HEK293 (cell line): Measurements from ENCODE around the gene COL9A1.

ENCODE experiments used
- CTCF ChIP-seq: fragments of 450-650 bp; formaldehyde crosslinking; IDR thresholded peaks from 2 replicates; pipeline ENCODE4 v1.5.1; 2016; ENCODE audit warnings: missing biosample characterization, missing genetic modification characterization
- GLI4 ChIP-seq: fragments of 450-650 bp; formaldehyde crosslinking; IDR thresholded peaks from 2 replicates; pipeline ENCODE4 v1.5.1; 2016; ENCODE audit warnings: missing biosample characterization, missing genetic modification characterization
- MEIS1 ChIP-seq: sonication (generic); formaldehyde crosslinking; IDR thresholded peaks from 2 replicates; pipeline ENCODE4 v1.8.1; 2022; ENCODE audit warnings: missing genetic modification reagents, mild to moderate bottlenecking, borderline replicate concordance
- PBX3 ChIP-seq: sonication (generic); formaldehyde crosslinking; IDR thresholded peaks from 2 replicates; pipeline ENCODE4 v1.8.1; 2022; ENCODE audit warnings: mild to moderate bottlenecking, moderate library complexity, missing genetic modification reagents
- PRDM10 ChIP-seq: fragments of 450-650 bp; formaldehyde crosslinking; IDR thresholded peaks from 2 replicates; pipeline ENCODE4 v1.5.1; 2016; ENCODE audit warnings: missing biosample characterization, missing genetic modification characterization
- REST ChIP-seq: fragments of 450-650 bp; formaldehyde crosslinking; IDR thresholded peaks from 2 replicates; pipeline ENCODE4 v1.5.1; 2016; ENCODE audit warnings: missing biosample characterization, missing genetic modification characterization
- SALL2 ChIP-seq: fragments of 450-650 bp; formaldehyde crosslinking; IDR thresholded peaks from 2 replicates; pipeline ENCODE4 v1.5.0; 2017; ENCODE audit warnings: missing biosample characterization, mild to moderate bottlenecking, missing genetic modification characterization, borderline replicate concordance
- ZNF121 ChIP-seq: fragments of 450-650 bp; formaldehyde crosslinking; IDR thresholded peaks from 2 replicates; pipeline ENCODE4 v1.5.1; 2016; ENCODE audit warnings: missing biosample characterization, missing genetic modification characterization
- ZNF133 ChIP-seq: fragments of 450-650 bp; formaldehyde crosslinking; IDR thresholded peaks from 2 replicates; pipeline ENCODE4 v1.5.1; 2016; ENCODE audit warnings: missing biosample characterization, missing genetic modification characterization
- ZNF335 ChIP-seq: fragments of 450-650 bp; formaldehyde crosslinking; conservative IDR thresholded peaks from 2 replicates; pipeline ENCODE4 v1.5.1; 2016; ENCODE audit warnings: missing biosample characterization, missing genetic modification characterization
- ZNF624 ChIP-seq: fragments of 450-650 bp; formaldehyde crosslinking; IDR thresholded peaks from 2 replicates; pipeline ENCODE4 v1.5.1; 2017; ENCODE audit warnings: missing biosample characterization, missing genetic modification characterization
- ZNF639 ChIP-seq: fragments of 450-650 bp; formaldehyde crosslinking; IDR thresholded peaks from 2 replicates; pipeline ENCODE4 v1.5.1; 2016; ENCODE audit warnings: missing biosample characterization, missing genetic modification characterization
- ZNF768 ChIP-seq: fragments of 450-650 bp; formaldehyde crosslinking; IDR thresholded peaks from 2 replicates; pipeline ENCODE4 v1.5.1; 2018; ENCODE audit warnings: missing biosample characterization, mild to moderate bottlenecking, missing genetic modification characterization
- ZNF785 ChIP-seq: fragments of 450-650 bp; formaldehyde crosslinking; IDR thresholded peaks from 2 replicates; pipeline ENCODE4 v1.5.1; 2016; ENCODE audit warnings: missing biosample characterization, missing genetic modification characterization

- no peak for TF ChIP-seq CTCF (tag by site-specific recombination)
- no peak for TF ChIP-seq ZNF335 (tag by site-specific recombination)
- no peak for TF ChIP-seq SALL2 (tag by site-specific recombination)
- TF ChIP-seq ZNF785 (tag by site-specific recombination) = no peak
- TF ChIP-seq ZNF121 (tag by site-specific recombination) = no peak
- TF ChIP-seq PBX3 (CRISPR knock-in tag) = no peak
- no peak for TF ChIP-seq ZNF133
- no peak for TF ChIP-seq PRDM10 (tag by site-specific recombination)
- TF ChIP-seq REST (tag by site-specific recombination) = no peak
- TF ChIP-seq ZNF768 = no peak
- TF ChIP-seq ZNF639 (tag by site-specific recombination) = no peak
- TF ChIP-seq GLI4 (tag by site-specific recombination) = no peak
- TF ChIP-seq ZNF624 (tag by site-specific recombination) = no peak
- no peak for TF ChIP-seq MEIS1 (CRISPR knock-in tag)
These were observed 66.5 kb downstream of the COL9A1 start for GRCh38 chr6:70236343-70236742.
